ENCODE measurements around the gene C17orf78.
"Not testable (repeated sequence)": the region's sequence is repeated elsewhere in the genome, so short reads cannot be mapped to it uniquely, and the experiment has no call there.

The C17orf78 gene

DNA sequence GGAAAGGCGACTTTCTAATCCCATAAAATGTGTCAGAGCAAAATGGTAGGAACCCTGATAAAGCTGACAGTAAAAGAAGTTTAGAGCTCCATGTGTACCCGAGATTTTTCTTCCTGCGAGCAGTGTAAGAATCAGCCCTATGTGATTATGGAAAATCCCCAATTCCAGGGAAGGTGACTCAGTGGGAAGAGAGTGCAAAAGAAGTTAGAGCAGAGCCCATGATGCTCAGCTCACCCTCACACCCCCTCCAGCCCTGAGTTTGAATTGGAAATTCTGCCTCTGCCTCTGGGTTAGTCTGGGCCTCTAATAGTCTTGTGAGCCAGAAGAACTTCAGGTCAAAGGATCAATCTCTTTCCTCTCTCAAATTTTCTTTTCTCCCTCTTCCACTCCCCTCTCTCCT is 12.5 kb downstream of the C17orf78 start:
- no peak for DNase-seq

DNA sequence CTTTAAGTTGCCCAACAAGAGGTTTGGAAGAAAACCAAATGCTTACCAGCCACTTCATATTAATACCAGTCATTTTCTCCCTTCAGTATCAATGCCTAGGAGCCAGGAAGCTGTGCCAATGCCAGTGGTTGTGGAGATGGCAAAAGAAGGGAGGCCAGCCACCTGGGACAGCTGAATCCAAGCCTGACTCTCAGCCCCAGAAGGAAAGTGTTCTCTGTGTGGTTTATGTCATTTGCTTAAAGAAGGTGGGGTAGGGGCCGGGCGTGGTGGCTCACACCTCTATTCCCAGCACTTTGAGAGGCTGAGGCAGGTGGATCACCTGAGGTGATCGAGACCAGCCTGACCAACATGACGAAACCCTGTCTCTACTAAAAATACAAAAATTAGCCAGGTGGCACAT is 13.4 kb downstream of the C17orf78 start:
- peak; percentile 72 to 88 for DNase-seq

DNA sequence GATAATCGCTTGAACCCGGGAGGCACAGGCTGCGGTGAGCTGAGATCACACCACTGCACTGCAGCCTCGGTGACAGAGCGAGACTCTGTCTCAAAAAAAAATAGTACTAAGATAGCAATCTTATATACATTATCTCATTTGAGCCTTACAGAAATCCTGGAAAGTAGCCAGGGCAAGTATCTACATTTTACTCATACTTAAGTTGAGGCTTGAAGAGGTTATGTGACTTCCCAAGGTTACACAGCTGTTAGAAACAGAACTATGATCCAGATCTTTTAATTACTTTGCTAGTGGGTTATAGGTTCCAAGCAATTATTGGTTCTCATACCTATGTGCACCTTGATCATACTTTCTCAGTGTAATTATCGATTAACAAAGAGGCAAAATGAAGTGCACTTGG is 15.4 kb downstream of the C17orf78 start:
- DNase-seq, result no peak

DNA sequence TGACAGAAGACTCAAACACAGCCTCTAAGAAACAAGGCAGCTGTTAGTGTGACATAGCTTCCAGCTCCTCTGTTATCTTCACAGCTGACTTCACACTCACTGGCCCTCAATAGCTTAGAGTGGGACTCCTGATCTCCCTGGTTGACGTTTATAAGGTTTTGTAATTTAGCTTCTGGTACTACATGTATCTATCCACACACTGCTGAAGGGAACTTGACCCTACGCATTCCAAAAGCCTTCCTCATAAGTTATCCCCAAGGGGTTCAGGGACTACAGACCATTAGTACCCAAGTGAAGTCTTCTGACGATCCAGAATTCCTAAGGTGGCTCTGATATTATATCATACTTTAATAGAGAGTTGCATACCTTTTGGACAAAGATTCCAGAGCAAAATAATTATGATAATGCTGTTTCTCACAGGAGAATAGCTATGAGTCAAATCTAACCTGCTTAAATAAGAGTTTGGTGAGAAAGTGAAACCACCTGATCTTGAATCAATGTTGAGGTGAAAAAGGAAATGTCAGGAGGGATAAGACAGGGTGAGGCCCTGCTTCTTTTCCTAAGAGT is 16.3 kb downstream of the C17orf78 start:
- DNase-seq, result no peak

DNA sequence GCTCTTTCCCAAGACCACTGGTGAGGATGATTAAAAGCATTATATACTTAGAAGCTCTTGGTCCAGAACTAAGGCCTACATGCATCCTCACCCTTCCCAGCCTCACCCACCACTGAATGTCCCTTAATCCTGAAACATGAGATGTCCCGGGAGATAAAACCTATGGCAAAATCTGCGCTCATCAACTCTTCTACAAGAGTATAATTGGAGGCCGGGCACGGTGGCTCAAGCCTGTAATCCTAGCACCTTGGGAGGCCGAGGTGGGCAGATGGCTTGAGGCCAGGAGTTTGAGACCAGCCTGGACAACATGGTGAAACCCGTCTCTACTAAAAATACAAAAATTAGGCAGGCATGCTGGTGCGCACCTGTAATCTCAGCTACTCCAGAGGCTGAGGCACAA is 17.6 kb downstream of the C17orf78 start:
- DNase-seq, result no peak

DNA sequence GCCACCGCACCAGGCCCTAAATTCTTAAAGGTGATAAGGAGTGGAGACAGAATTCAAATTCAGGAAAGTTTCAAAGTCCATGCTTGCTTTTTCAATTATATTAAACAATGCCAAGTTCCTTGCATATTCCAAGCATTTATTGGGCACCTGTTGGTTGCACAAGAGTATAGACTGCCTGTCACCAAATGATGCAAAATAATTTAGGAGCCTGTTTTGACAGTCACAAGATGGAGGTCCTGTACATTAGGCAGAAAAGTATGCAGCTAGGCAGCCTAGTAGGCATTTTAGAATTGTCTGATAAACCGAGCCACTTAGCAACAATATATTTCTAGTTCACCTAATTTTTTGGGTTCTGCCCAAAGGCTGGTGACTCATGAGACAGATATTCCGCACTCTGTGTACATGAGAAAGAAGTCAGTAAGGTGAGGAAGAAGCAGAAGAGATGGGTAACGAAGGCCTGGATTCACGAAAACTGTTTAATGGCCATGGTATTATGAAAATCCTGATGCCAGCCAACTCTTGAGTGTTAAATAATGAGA is 23.5 kb downstream of the C17orf78 start:
- DNase-seq, result no peak

DNA sequence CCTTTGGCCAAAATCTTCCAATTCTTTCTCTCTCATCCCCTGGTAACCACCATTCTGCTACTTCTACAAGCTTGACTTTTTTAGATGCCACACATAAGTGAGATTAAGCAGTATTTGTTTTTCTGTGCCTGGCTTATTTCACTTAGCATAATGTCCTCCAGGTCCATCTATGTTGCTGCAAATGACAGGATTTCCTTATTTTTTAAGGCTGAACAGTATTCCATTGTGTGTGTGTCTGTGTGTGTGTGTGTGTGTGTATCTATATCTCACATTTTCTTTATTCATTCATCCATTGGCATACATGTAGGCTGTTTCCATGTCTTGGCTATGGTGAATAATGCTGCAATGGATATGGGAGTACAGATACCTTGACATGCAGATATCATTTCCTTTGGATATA is 24.7 kb downstream of the C17orf78 start:
- DNase-seq, result peak; percentile 3 to 26

DNA sequence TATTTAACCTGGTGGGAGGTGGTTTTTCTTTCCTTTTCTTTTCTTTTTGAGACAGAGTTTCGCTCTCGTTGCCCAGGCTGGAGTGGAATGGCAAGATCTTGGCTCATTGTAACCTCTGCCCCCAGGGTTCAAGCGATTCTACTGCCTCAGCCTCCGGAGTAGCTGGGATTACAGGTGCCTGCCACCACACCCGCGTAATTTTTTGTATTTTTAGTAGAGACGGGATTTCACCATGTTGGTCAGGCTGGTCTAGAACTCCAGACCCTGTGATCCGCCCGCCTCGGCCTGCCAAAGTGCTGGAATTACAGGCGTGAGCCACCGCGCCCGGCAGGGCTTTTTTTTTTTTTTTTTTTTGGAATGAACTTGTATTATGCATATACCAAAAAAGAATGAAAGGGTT is 29.7 kb downstream of the C17orf78 start:
- not testable (repeated sequence) for DNase-seq

DNA sequence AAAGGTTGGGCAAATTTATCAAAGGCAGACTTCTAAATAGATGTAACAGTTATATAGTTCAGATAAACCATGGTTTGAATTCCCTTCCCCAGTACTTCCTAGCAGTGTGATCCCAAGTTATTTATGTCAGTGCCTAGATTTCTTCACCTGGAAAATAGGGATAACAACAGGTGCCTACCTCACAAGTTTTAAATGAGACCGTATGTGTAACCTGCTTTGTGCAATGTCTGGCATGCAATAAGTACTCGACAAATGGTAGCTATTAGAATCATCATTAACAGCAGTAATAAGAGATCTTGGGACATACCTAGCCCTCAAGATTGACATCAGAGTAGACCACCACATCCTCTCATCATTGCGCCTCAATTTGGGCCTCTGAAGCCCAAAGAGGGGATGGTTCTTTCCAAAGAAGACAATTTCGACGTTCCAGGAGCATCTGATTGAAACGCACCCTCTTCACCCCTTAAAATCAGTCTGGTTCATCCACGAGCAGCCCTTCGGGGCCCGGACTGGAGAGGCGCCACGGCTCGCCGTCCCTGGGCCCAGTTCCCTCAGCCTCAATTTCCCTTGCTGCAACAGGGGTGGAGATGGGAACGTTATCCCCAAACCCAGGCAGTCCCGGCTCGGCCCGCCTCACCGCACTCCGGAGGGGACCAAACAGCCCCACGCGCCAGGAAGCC is 30.3 kb downstream of the C17orf78 start:
- DNase-seq, result peak in 1 of 2 experiments; percentile 22

DNA sequence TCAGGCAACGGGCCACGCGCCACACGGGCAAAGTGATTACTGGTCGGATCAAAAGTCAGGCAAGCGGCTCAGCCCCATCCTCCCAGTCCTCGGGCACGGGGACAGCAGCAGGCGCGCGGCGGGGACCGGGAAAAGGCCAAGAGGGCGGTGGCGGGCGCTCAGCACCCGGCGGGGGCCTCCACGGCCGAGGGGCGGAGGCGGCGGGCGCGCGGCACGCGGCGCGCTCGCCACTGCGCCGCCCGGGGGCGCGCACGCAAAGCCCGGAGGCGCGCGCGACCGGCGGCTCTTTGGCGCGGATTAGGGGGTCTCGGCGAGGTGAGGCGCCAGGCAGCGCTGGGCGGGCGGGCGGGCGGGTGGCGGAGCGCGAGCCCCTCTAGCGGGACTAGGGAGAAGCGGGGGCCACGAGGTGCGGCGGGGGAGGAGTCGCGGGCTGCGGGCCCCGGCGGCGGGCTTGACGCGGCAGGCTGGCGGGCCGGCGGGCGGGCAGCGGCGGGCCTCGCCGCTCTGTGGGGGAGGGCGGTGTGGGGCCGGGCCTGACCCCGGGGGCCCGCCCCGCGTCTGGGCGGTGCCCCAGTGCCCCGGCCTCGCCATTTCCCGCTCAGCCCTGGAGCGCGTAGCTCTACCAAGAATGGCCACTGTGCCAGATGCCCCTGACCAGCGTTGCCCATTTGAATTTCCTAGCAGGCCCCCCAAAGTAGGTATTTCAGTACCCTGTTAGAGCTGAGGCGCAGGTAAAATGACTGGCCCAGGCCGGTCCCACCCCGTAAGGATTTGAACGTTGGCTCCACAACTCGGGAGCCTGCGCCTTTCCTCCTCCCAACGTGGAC is 31.1 kb downstream of the C17orf78 start, which contains the start of the genes ACACA and TADA2A:
ACACA (minus strand) TSS at position 202 of the 827 bp plus-strand sequence. CDS start 537 bp downstream, outside the sequence.
TADA2A (plus strand) TSS at position 252 of the 827 bp plus-strand sequence. CDS start 4,480 bp downstream, outside the sequence.
- peak; percentile 72 to 93 for DNase-seq

DNA sequence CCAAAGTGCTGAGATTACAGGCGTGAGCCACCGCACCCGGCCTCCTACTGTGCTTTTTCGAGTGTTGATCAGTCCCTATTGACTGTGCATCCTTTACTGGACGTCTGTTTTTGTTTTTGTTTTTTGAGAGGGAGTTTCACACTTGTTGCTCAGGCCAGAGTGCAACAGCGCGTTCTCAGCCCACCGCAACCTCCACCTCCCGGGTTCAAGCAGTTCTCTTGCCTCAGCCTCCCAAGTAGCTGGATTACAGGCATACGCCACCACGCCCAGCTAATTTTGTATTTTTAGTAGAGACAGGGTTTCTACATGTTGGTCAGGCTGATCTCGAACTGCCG is 32.3 kb downstream of the C17orf78 start:
- DNase-seq, result not testable (repeated sequence)

DNA sequence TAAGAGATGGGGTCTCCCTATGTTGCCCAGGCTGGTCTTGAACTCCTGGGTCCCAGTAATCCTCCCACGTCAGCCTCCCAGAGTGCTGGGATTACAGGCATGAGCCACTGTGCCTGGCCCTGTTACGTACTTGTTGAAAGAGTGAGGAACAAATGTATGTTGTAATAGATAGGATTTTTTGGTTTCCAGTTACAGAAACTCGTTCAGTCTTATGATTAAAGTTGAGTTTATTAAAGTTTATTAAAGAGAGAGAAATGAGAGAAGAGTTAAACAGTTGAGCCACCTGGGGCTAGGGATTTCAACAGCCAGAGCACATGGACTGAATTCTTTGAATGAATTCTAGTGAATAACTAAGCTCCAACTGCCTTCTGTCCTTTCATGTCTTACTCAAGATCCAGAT is 34.6 kb downstream of the C17orf78 start:
- DNase-seq, result no peak

DNA sequence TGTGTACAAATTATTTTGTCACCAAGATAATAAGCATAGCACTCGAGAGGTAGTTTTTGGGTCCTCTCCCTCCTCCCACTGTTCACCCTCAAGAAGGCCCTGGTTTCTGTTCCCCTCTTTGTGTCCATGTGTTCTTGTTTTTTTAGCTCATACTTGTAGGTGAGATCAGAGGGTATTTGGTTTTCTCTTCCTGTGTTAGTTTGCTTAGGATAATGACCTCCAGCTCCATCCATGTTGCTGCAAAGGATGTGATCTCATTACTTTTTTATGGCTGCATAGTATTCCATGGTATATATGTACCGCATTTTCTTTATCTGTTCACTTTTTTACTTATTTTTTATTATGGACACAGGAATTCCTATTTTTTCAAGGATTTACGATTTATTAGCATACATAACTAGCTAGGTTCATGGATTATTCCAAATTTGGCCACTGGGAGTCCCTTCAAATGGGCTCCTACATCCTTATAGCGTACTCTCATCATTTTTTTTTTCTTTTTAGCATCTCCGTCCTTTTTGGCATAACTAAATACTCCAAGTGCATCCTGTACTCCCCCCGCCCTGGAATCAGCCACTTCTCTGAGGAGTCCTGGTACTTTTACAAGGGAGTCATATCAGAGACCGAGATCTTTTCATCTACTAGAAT is 38.2 kb downstream of the C17orf78 start:
- DNase-seq, result no peak

DNA sequence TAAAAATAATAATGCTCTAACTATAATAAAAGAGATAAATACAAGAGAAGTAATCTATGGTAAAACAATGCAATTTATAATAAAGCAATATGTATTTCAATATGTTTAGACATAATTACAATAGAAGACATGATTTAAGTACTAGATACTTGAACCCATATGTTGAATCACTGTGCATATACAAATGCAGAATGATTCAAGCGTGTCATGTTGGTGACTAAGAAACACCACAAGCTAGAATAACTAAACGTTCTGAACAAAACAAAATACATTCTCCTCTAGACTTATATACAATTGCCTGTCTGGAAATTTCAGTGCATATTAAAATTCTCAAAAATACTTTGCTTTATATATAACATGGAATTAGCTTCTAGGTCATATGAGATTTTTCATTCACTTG is 42.1 kb downstream of the C17orf78 start:
- no peak for DNase-seq

DNA sequence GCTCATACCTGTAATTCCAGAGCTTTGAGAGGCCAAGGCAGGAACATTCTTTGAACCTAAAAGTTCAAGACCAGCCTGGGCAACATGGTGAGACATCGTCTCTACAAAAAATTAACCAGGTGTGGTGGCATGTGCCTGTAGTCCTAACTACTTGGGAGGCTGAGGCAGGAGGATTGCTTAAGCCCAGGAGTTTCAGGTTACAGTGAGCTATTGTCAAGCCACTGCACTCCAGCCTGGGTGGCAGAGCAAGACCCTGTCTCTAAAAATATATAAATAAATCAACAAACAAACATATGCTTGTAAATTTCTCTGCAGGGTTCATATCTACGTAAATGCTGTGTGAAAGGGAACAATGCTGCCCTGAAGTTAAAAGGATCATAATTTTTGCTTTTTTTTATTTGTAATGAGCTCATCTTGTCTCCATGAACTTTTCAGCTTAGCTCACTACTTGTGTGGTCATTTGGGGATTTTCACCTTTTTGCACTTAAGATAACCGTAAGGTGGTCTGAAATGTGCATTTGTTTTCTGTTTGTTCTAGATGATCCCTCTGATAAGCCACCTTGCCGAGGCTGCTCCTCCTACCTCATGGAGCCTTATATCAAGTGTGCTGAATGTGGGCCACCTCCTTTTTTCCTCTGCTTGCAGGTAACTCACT is 47.3 kb downstream of the C17orf78 start:
- no peak for DNase-seq

DNA sequence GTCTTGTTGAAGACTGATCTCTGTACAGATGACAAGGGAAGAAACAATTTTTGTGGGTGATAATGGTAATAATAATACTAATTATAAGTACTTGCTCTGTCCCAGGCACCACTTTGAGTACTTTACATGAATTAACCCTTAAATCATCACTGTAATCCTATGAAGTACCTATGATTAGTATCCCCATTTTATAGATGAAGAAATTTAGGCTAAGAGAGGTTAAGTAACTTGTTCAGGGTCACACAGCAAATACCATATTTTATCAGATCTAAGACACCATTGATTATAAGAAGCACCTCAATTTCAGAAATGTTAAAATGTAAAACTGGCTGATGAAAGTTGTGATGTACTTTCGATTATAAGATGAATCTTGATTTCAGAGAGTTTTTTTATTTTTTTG is 49.5 kb downstream of the C17orf78 start:
- DNase-seq, result no peak

DNA sequence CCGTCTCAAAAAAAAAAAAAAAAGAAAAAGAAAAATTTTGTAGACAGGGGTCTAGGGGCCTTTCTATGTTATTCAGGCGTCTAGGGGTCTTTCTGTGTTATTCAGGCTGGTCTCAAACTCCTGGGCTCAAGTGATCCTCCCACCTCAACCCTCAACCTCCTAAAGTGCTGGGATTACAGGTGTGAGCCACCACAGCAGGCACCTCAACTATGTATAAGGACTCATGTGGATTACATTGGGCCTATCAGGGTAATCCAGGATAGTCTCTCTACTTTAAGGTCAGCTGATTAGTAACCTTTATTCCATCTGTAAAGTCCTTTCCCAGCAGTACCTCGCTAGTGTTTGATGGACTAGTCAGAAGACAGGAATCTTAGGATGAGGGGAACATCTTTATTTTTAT is 53.3 kb downstream of the C17orf78 start:
- DNase-seq, result no peak

DNA sequence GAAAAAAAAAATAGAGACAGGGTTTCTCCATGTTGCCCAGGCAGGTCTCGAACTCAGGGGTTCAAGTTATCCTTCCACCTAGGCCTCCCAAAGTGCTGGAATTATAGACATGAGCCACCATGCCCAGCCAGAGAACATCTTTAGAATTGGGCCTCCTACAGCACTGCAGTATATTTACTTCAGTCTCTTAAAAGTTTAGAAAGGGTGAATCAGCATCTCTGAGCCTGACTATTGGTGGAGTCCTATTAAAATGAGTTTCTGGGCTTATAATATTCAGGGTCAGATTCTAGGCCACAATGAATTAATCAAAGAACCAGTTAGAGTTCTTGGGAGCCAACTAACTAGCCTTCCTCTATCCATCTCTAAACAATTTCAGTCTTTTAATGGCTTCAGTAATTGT is 53.7 kb downstream of the C17orf78 start:
- DNase-seq, result no peak

DNA sequence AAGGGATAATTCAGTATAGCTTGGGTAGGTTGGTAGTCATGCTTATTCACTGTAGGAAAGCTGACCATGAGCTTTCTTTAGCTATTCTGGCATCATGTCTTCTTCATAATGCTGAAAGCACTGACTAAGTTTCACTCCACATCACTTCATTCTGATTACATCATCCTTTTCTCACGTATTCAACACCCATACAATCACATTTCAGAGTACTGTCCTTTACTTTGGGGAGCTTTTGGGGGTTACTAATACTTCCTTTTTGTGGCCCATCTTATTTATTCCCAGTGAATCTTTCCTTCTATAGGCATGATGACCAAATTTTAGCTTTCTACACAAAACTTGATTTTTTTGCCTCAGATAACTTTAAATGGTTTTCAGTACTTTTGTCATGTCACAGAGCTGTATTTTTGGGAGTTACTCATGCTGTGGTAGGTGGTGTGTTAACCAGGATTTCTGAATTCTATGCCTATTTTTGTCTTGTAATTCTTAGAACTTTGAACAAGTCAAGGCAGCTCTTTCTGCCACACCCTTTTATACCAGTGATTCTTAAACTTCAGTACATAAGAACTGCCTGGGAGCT is 54.4 kb downstream of the C17orf78 start:
- DNase-seq, result no peak

DNA sequence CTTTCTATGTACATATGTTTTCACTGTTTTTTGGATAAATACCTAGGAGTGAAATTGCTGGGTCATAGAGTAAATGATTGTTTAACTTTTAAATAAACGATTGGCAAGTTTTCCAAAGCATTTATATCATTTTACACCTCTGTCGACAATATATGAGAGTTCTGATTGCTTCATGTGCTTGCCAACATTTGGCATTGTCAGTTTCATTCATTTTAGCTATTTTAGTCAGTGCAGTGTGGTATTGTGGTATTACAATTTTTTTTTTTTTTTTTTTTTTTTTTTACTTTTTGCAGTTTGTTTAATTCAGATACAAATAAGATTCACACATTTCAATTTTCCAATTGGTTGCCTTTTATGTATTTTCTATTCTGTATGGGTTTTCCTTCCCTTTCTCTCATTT is 56.9 kb downstream of the C17orf78 start:
- DNase-seq, result no peak

DNA sequence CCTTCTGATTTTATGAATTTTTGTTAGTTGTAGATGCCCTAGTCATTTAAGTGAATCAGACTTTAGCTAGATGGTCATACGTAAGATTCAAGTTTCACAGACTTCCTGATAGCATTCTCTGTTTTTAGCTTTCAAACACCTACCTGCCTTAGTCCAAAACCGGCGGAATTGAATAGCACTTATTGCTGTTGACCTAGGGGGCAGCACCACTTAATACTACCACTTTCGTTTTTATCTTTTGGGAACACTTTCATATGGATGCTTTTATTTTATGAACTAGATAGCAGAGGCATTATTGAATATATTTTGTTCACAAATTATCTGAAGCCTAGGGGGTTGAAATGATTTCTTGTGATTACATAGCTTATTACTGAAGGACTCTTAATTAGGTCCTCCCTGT is 62.4 kb downstream of the C17orf78 start:
- no peak for DNase-seq

DNA sequence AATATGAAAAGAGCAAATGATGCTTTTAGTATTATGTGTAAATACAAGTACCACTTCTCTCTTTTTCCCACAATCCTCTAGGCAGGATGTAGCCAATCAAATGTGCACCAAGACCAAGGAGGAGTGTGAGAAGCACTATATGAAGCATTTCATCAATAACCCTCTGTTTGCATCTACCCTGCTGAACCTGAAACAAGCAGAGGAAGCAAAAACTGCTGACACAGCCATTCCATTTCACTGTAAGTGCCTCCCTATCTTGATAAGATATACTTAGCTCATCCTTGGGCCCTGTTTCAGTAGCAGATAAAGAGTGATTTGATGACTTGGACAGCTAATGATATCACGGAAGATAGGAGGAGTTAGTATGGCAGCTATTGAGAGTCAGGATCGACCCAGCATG is 64.6 kb downstream of the C17orf78 start:
- DNase-seq, result no peak
